Breast epithelium (tissue), 3 donors: Measurements from ENCODE around the gene COL6A5.

Experiments used
- POLR2A ChIP-seq: fragments of 450-650 bp; IDR thresholded peaks from one replicate; pipeline ENCODE4 v1.6.1; 2016; ENCODE audit warnings: antibody characterized with exemption, mild to moderate bottlenecking, moderate library complexity
- TF ChIP-seq, protein P1 (sequence below), 3 donors: fragments of 450-650 bp; IDR thresholded peaks; one replicate each; pipeline ENCODE4 v1.5.1; 2016 to 2017; ENCODE audit warnings: antibody characterized with exemption in 3 of 3, mild to moderate bottlenecking in 3 of 3, moderate library complexity in 3 of 3

DNA sequence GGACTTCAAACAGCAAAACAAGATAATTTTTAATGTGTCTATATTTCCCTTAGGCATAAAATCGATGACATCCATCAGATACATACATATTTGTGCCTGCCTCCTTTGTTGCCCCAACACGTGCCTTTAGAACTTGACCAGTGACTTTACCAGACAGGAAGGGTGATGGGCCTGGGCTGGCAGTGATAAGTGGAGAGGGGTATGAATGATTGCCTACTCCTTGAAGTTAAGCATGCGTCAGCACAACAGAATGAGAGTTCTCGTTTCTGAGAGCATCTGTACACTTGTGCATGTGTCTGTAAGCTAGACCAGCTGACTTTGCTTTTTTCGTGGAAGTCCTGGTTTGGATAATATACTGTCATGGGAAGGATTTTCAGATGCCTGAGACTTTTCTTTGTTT is 116.6 kb downstream of the COL6A5 start:
- TF ChIP-seq POLR2A = no peak
- TF ChIP-seq, protein P1, sequence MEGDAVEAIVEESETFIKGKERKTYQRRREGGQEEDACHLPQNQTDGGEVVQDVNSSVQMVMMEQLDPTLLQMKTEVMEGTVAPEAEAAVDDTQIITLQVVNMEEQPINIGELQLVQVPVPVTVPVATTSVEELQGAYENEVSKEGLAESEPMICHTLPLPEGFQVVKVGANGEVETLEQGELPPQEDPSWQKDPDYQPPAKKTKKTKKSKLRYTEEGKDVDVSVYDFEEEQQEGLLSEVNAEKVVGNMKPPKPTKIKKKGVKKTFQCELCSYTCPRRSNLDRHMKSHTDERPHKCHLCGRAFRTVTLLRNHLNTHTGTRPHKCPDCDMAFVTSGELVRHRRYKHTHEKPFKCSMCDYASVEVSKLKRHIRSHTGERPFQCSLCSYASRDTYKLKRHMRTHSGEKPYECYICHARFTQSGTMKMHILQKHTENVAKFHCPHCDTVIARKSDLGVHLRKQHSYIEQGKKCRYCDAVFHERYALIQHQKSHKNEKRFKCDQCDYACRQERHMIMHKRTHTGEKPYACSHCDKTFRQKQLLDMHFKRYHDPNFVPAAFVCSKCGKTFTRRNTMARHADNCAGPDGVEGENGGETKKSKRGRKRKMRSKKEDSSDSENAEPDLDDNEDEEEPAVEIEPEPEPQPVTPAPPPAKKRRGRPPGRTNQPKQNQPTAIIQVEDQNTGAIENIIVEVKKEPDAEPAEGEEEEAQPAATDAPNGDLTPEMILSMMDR (IDR thresholded peaks at IDR 0.05) = no peak
